HEK293T (cell line): ENCODE measurements around the gene CAMK2G.

Experiments
- CTCF ChIA-PET: fragments of 350-600 bp; formaldehyde crosslinking; extraction: SDS; loops from one replicate; lab custom pipeline; 2021; ENCODE audit warnings: antibody characterized with exemption, inconsistent platforms; lab: Yijun Ruan, JAX
- POLR2A ChIA-PET: fragments of 350-600 bp; formaldehyde crosslinking; extraction: SDS; loops from one replicate; lab custom pipeline; 2020; ENCODE audit warnings: antibody characterized with exemption, inconsistent platforms; lab: Yijun Ruan, JAX
- DNase-seq: peaks from one replicate; pipeline ENCODE4 v3.0.0; 2012; ENCODE audit warnings: mixed read lengths; ENCODE audit errors: extremely low spot score
- ARNT ChIP-seq: fragments of 450-650 bp; IDR thresholded peaks from 2 replicates; pipeline ENCODE4 v1.6.1; 2017; ENCODE audit warnings: mild to moderate bottlenecking
- BHLHE40 ChIP-seq: fragments of 450-650 bp; IDR thresholded peaks from 2 replicates; pipeline ENCODE4 v1.6.1; 2016; ENCODE audit warnings: mild to moderate bottlenecking, moderate library complexity, borderline replicate concordance
- CTBP1 ChIP-seq: fragments of 450-650 bp; IDR thresholded peaks from 2 replicates; pipeline ENCODE4 v1.6.1; 2016; ENCODE audit warnings: borderline replicate concordance
- ELF4 ChIP-seq: fragments of 450-650 bp; IDR thresholded peaks from 2 replicates; pipeline ENCODE4 v1.6.1; 2017; ENCODE audit warnings: antibody characterized with exemption
- FOXA1 ChIP-seq: fragments of 450-650 bp; IDR thresholded peaks from 2 replicates; pipeline ENCODE4 v1.6.1; 2016; ENCODE audit warnings: mild to moderate bottlenecking
- FOXK2 ChIP-seq: fragments of 450-650 bp; IDR thresholded peaks from 2 replicates; pipeline ENCODE4 v1.6.1; 2016; ENCODE audit warnings: mild to moderate bottlenecking
- FOXM1 ChIP-seq: fragments of 450-650 bp; IDR thresholded peaks from 2 replicates; pipeline ENCODE4 v1.6.1; 2017; ENCODE audit warnings: mild to moderate bottlenecking, borderline replicate concordance
- HDGF ChIP-seq: fragments of 450-650 bp; IDR thresholded peaks from 2 replicates; pipeline ENCODE4 v1.6.1; 2017; ENCODE audit warnings: antibody characterized with exemption, borderline replicate concordance
- L3MBTL2 ChIP-seq: fragments of 450-650 bp; conservative IDR thresholded peaks from 2 replicates; pipeline ENCODE4 v1.6.1; 2016; ENCODE audit warnings: mild to moderate bottlenecking
- LEF1 ChIP-seq: fragments of 450-650 bp; IDR thresholded peaks from 2 replicates; pipeline ENCODE4 v1.6.1; 2017; ENCODE audit warnings: mild to moderate bottlenecking, borderline replicate concordance
- NFRKB ChIP-seq: fragments of 450-650 bp; IDR thresholded peaks from 2 replicates; pipeline ENCODE4 v1.6.1; 2016; ENCODE audit warnings: mild to moderate bottlenecking, moderate library complexity
- PKNOX1 ChIP-seq: fragments of 450-650 bp; IDR thresholded peaks from 2 replicates; pipeline ENCODE4 v1.6.1; 2016
- SP1 ChIP-seq: fragments of 450-650 bp; IDR thresholded peaks from 2 replicates; pipeline ENCODE4 v1.6.1; 2017
- SUZ12 ChIP-seq: fragments of 450-650 bp; IDR thresholded peaks from 2 replicates; pipeline ENCODE4 v1.6.1; 2016; ENCODE audit warnings: mild to moderate bottlenecking
- TARDBP ChIP-seq: fragments of 450-650 bp; IDR thresholded peaks from 2 replicates; pipeline ENCODE4 v1.6.1; 2016
- ZNF384 ChIP-seq: fragments of 450-650 bp; IDR thresholded peaks from 2 replicates; pipeline ENCODE4 v1.6.1; 2016

Gene CAMK2G

GRCh38 chr10:73859428-73859783 lies 14.9 kb downstream of the CAMK2G start:
- TF ChIP-seq BHLHE40: no peak
- TF ChIP-seq TARDBP: no peak
- no peak for TF ChIP-seq SUZ12
- no peak for TF ChIP-seq ARNT
- no peak for TF ChIP-seq LEF1
- no peak for TF ChIP-seq ELF4
- TF ChIP-seq HDGF: no peak
- no peak for TF ChIP-seq FOXM1
- TF ChIP-seq FOXA1: no peak
- TF ChIP-seq L3MBTL2: no peak
- TF ChIP-seq FOXK2: no peak
- TF ChIP-seq CTBP1: no peak
- TF ChIP-seq SP1: no peak
- no peak for DNase-seq
- ChIA-PET POLR2A (no interaction called here), CTCF (interaction anchor here (0.7 to 1.3 kb wide), 2 partner anchors 12 to 20 kb away, joined by 3 to 4 read pairs; no protein-coding TSS in a partner anchor)

GRCh38 chr10:73858750-73859427 lies 15.5 kb downstream of the CAMK2G start:
- ChIA-PET POLR2A (no interaction called here), CTCF (interaction anchor here (0.7 to 1.3 kb wide), 2 partner anchors 12 to 20 kb away, joined by 3 to 4 read pairs; no protein-coding TSS in a partner anchor)
- no peak for DNase-seq
- no peak for TF ChIP-seq L3MBTL2
- TF ChIP-seq FOXA1: no peak
- no peak for TF ChIP-seq ELF4
- no peak for TF ChIP-seq LEF1
- no peak for TF ChIP-seq NFRKB
- no peak for TF ChIP-seq TARDBP

- POLR2A ChIA-PET: no interaction called here
- no peak for DNase-seq
- TF ChIP-seq LEF1 (no peak), FOXM1 (no peak), CTBP1 (no peak), ARNT (no peak), FOXK2 (no peak), FOXA1 (no peak), ELF4 (no peak), NFRKB (no peak), ZNF384 (no peak)
- CTCF ChIA-PET: no interaction called here
Measured at GRCh38 chr10:73858013-73858708, 16.2 kb downstream of the CAMK2G start.

- CTCF ChIA-PET: no interaction called here
- TF ChIP-seq TARDBP (no peak), FOXM1 (no peak), BHLHE40 (no peak), PKNOX1 (no peak), ZNF384 (no peak), HDGF (no peak), SUZ12 (no peak), LEF1 (no peak), FOXK2 (no peak), ELF4 (no peak), CTBP1 (no peak), FOXA1 (no peak), NFRKB (no peak), L3MBTL2 (no peak), ARNT (no peak), SP1 (no peak)
- POLR2A ChIA-PET: no interaction called here
- no peak for DNase-seq
Measured at GRCh38 chr10:73857446-73857845, 16.9 kb downstream of the CAMK2G start.

- DNase-seq: no peak
- POLR2A ChIA-PET: interaction anchor here (1.5 kb wide), 1 partner anchor 19 kb away, joined by 3 read pairs; no protein-coding TSS in a partner anchor
- CTCF ChIA-PET: no interaction called here
- no peak for TF ChIP-seq SUZ12
- TF ChIP-seq ELF4: no peak
Measured at GRCh38 chr10:73856261-73856660, 18.1 kb downstream of the CAMK2G start.

- ChIA-PET CTCF (interaction anchor here (0.6 kb wide), 1 partner anchor 439 kb away, joined by 3 read pairs; no protein-coding TSS in a partner anchor), POLR2A (interaction anchor here (1.5 kb wide), 1 partner anchor 19 kb away, joined by 3 read pairs; no protein-coding TSS in a partner anchor)
- no peak for TF ChIP-seq L3MBTL2
- TF ChIP-seq FOXM1: no peak
- no peak for TF ChIP-seq ELF4
- no peak for TF ChIP-seq LEF1
- no peak for TF ChIP-seq ZNF384
- no peak for TF ChIP-seq PKNOX1
- no peak for TF ChIP-seq FOXK2
- no peak for TF ChIP-seq BHLHE40
- no peak for TF ChIP-seq NFRKB
- TF ChIP-seq SUZ12: no peak
- TF ChIP-seq TARDBP: no peak
- TF ChIP-seq CTBP1: no peak
- no peak for TF ChIP-seq SP1
- no peak for TF ChIP-seq FOXA1
- no peak for TF ChIP-seq HDGF
- TF ChIP-seq ARNT: no peak
- no peak for DNase-seq
Measured at GRCh38 chr10:73855413-73855812, 18.9 kb downstream of the CAMK2G start.
